8988T (cell line): Measurements from ENCODE around the gene CMSS1.

Source experiments
- DNase-seq: peaks from one replicate; pipeline ENCODE4 v3.0.0; 2011

CMSS1 gene

GRCh38 chr3:99877031-99877579 lies 59.4 kb downstream of the CMSS1 start:
- DNase-seq = no peak

GRCh38 chr3:99878005-99878404 lies 60.3 kb downstream of the CMSS1 start:
- no peak for DNase-seq

GRCh38 chr3:99879275-99879674 lies 61.6 kb downstream of the CMSS1 start:
- DNase-seq = no peak

GRCh38 chr3:99881121-99881524 lies 63.5 kb downstream of the CMSS1 start:
- no peak for DNase-seq

DNA sequence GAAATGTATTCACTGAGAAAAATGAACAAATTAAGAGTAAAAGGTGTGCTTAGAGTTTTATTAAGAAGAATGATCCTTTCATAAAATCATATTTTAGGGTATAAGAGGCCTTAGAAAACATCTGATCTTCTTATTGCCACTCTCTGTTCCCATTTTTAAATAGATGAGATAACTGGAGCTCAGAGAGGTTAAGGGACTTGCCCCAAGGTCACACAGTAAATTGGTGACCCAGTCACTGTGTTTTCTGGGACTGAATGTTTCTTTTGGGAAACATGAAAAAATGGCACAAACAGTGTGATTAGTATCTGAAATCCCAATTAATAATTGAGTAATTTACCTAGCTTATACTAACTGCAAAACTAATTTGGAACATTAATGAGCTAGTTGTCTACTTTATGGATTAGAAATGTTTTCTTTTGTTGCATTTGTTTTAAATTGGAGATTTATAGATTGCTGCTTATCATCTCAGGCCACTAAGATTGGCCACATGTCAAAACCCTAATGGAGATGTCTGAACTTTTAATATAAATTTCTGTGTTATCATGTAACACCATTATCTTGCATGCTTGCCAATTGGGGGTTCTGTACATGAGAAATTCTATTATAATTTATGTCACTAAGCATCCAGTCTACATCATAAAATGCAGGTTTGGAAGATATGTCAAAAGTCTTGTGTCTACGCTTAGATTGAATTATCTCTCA lies 64.9 kb downstream of the CMSS1 start:
- no peak for DNase-seq

DNA sequence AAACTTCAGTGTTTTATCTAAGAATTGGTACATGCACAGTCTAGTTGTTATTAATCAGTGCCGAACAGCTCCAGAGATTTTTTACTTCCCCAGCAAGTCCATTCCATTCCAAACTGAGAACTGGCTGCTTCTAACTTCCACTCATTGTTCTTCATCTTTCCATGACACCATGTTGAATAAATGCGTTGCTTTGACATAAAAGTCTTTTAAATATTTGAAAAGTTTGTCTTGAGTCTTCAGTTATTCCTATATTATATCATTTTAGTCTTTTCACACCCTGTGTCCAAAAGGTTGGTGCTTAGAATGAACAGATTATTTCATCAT lies 65.4 kb downstream of the CMSS1 start:
- DNase-seq = no peak

GRCh38 chr3:99883693-99884092 lies 66.0 kb downstream of the CMSS1 start:
- no peak for DNase-seq

DNA sequence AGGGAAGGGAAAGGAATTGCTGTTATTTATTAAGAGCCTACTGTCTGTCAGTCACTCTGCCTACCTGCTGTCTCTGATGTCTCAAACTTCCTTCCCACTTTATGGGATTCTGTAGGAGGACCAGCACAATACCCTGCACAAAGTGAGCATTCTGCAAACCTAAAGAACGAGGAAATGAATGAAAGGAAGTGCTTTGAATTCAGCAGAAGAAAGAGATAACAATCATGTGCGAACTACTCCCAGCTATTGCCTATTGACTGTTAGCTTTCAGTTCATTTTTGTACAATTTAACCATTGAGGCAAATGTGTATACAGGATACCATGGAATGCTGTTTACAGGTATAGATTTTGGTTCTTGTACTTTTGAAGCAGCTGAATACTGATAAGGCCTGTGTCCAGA lies 66.8 kb downstream of the CMSS1 start:
- no peak for DNase-seq

DNA sequence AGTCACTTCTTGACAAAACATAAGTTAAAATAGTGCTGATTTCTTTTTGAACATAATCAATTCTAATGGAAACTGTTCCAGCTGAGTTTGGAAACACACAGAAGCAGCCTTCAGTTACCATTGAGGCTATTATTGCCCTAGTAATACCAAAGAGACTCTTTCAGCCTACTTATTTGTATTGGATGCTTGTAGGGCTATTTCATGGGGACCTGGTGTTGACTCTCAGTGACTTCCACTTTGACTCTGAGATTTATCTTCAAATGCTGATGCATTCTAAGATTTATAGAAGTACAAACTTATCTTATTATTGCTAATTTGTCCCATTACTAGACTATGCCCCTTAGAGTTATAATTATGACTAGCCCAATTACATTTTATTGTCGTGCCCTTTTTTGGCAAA lies 67.4 kb downstream of the CMSS1 start:
- no peak for DNase-seq

DNA sequence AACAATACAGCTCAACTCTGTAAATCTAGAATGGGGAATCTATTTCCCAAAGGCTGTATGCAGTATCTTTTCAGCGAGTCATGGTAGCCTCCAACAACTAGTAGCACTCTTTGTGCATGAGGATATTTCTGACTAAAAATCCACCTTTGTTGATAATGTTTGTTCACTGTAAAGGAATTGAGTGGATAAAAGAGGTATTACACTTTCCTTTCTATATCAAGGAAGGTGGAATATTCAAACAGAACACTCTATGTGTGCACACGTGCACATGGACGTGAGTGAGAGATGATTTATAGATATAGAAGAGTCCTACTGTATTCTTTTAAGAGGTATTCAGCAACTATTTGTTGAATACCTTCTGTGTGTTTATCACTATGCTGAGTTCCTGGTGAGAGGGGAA lies 68.2 kb downstream of the CMSS1 start:
- DNase-seq = no peak

GRCh38 chr3:99891610-99892285 lies 74.1 kb downstream of the CMSS1 start:
- no peak for DNase-seq

DNA sequence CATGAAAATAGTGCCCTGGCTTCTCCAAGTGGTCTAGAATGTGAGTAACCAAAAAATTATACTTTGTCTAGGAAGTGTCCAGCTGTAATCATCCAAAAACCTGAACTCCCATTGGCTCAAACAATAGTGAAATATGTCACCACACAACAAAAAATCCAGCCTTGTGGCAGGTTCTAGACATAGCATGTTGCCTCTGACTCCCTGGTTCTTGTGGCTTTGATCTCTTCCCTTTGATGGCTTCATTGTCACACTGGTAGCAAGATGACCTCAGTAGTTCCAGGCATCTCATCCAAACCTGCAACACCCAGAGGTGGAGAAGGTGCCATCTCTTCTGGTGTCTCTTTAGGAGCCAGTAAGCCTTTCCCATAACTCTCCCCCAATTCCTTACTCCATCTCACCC lies 74.7 kb downstream of the CMSS1 start:
- DNase-seq = no peak

DNA sequence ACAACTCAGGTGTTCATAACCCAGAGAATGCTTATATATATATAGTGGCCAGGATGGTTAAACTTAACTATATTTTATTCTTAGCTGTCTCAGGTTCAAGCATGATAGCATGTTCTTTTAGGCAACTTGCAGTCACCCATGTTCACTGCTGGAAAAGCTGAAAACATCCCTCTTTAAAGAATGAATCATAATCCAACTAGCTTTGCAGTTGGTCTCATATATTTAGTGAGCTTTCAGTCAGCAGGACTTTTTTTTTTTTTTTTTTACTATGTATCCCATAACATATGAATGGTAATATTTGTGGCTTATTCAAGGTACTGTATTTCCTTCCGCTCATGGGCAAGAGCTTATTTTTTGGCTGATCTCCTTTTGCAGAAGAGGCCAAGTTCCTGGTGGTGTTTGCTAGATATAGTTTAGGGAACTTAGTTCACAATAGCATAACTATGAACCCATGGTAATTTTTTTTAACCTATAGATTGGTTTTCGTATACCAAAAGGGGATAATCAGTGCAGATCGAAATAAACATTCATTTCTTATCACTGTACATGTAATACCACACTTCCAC lies 77.6 kb downstream of the CMSS1 start:
- no peak for DNase-seq

DNA sequence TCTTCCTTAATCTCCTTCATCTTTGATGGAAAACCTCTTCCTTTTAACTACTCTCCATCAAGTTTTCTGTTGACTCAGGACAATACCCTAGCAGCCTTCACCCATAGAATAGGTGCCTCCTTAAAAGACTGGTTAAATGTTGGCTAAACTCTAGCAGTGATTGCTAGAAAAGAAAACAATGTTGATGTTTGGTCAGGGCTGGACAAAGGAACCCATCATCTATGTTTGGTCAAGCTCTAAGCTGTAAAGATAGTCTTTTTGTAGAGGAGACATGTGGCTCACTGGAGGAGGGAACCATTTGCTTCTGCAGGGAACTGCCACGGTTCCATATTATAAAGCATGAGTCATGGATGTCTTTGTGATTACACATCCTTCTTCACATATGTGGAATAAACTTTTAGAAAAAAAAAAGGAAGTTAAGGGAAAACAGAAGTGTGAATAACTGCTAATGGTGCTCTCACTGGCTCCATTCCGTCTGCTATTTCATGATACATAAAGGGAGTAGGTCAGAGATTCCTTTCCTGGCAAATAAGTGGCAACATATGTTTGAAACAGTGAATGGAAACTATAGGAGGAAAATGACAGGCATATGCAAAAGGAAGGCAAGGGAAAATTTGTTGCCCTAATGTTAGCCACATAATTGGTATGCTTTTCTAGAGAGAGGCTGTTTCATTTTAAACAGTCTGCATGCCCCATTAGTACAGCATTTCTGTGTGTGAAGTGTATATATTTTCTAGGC lies 78.2 kb downstream of the CMSS1 start:
- no peak for DNase-seq

DNA sequence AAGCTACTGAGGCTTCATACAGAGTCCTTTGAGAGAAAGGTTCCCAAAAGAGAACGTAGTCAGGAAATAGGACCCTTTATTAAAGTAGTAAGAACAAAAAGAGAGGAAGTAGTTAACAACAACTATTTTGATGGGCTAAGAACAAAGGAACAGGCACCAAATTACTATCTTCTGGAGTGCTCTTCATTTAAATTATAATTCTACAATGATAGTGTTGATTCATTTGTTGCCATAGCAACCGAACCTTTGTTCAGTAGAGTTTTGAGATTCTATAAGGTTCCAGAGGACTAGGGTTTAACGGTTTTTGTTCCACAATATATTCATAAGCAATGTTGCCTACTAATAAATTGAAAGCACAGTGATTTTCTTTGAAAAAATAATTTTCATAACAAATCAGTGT lies 78.8 kb downstream of the CMSS1 start:
- DNase-seq = no peak

GRCh38 chr3:99899603-99900002 lies 81.9 kb downstream of the CMSS1 start:
- no peak for DNase-seq

GRCh38 chr3:99900248-99900647 lies 82.6 kb downstream of the CMSS1 start:
- DNase-seq = no peak

DNA sequence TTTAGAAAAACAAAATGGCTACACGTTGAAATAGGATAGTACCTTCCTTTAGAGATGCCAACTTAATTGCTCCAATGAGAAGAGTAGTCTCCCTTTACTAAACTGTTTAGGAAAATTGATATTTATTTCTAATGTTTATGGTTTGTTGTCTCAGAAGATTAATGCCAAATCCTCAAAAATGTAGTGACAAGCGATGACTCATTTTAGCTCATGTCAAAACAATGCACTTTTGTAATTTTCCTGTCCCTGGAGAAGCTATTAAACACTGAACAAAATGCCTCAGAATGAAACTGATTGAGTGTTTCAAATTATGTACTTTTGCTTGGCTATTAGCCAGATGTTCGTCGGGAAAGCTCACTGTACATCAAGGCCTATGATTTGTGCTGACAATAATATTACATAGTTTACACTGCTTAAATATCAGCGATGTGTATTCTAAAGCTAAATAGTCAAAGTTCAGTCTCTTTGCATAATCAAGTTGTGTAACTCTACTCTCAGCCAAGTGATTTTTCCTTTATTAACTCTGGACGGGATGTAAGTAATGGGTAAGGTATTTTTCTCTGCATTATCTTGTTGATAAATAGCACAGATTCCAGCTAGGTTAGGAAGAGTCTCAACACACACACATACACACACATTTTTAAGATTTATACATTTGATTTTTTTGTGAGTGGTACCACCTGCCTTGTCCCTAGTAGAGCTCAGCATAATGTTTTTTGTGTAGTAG lies 83.7 kb downstream of the CMSS1 start:
- no peak for DNase-seq

DNA sequence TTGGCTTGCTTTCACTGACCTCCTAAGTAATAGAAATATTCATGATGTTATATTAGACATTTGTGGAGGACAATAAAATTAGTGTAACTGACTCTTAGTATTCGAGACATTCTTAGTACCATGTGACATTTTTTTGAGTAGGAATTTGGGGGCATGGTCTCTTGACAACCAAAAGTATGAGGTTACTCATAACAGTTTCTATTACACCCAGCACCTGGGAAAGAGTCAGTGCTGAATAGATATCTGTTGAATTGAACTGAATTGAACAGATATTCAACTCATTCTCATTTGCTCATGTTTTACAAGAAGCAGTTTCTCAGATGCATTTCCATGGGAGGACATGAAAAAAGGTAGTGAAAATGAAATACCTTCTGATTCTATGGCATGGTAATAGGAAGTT lies 84.4 kb downstream of the CMSS1 start:
- no peak for DNase-seq

GRCh38 chr3:99903869-99904268 lies 86.2 kb downstream of the CMSS1 start:
- DNase-seq = no peak

DNA sequence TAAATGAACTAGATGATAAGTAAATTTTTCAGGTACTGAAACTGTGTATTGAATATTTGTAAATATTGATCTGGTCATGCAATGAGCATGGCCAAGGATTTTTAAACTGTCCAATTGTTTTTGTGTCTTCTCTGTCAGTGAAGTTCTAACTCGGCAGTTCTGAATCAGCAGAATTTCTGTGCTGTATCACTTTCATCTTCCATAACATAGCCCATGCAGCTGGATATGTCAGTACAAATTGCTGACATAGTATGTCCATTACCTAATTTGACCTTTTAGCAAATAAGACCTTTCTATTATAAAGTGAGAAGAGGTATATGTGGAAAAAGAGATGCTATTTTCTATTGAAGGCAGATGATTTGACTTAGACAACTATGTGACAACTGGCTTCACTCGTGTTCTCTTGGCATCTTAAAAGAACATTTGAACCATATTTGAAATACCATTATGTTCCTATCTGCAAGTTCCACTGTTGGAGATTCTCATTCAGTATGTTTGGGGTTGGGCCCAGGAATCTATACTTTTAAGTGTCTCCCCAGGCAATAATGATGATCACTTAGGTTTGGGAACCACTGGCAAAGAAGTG lies 90.4 kb downstream of the CMSS1 start:
- DNase-seq = no peak

- DNase-seq = no peak
Measured at GRCh38 chr3:99909714-99910495, 92.2 kb downstream of the CMSS1 start.
